ENCODE measurements around the gene PRR33. TPM values are rescaled to one million over a fixed set of nuclear protein-coding genes. Genes with fewer than 3 reads are reported as not detected.

PRR33 gene
- total RNA-seq, 6 experiments from 2014 or later: not detected

GRCh38 chr11:1862588-1863351, 28.9 kb downstream of the PRR33 start:
- DNase-seq (peak in 2 of 3 donors; percentile 21 to 37), ATAC-seq (no peak)
- TF ChIP-seq CTCF (IDR thresholded peaks at IDR 0.05) (no peak), POLR2A (IDR thresholded peaks at IDR 0.05) (no peak)
- no peak overlapping the region for H3K27ac ChIP-seq
- H3K27me3 ChIP-seq: no peaks in the 10 kb centered on the region
- no peak overlapping the region for H3K4me3 ChIP-seq
- intact Hi-C loops (cut with DNase I): no loop called here
- WGBS (ENCODE audit: insufficient coverage, low coverage, low lambda C conversion rate, missing lambda C conversion rate): 50% methylated on average over 4 of the region's 14 CpGs
- H3K9me3 ChIP-seq: no peaks in the 10 kb centered on the region
- H3K4me1 ChIP-seq: no peaks in the 10 kb centered on the region
- no peaks in the 10 kb centered on the region for H3K36me3 ChIP-seq

- 70% methylated on average over 4 of the region's 4 CpGs for whole genome bisulfite sequencing (ENCODE audit: insufficient coverage, low coverage, low lambda C conversion rate, missing lambda C conversion rate)
Observed at GRCh38 chr11:1861435-1862411, 30.0 kb downstream of the PRR33 start.

GRCh38 chr11:1860108-1860507, 31.6 kb downstream of the PRR33 start:
- DNase-seq (no peak), ATAC-seq (no peak)
- Histone ChIP-seq H3K27me3 (no peaks in the 10 kb centered on the region), H3K4me1 (no peaks in the 10 kb centered on the region), H3K36me3 (no peaks in the 10 kb centered on the region), H3K27ac (no peak overlapping the region), H3K9me3 (no peaks in the 10 kb centered on the region), H3K4me3 (no peak overlapping the region)
- TF ChIP-seq CTCF (IDR thresholded peaks at IDR 0.05): no peak
- no peak for TF ChIP-seq POLR2A (IDR thresholded peaks at IDR 0.05)
- WGBS (ENCODE audit: insufficient coverage, low coverage, low lambda C conversion rate, missing lambda C conversion rate): 100% methylated on average over 1 of the region's 1 CpG
- intact Hi-C loops (cut with DNase I): no loop called here

More at GRCh38 chr11:1861435-1862411, 30.0 kb downstream of the PRR33 start:
- intact Hi-C loops (cut with DNase I): no loop called here
- ATAC-seq: no peak
- DNase-seq: no peak
- Histone ChIP-seq H3K4me3 (no peak overlapping the region), H3K4me1 (no peaks in the 10 kb centered on the region), H3K27me3 (no peaks in the 10 kb centered on the region), H3K9me3 (no peaks in the 10 kb centered on the region), H3K27ac (no peak overlapping the region), H3K36me3 (no peaks in the 10 kb centered on the region)
- TF ChIP-seq CTCF (IDR thresholded peaks at IDR 0.05) (no peak), POLR2A (IDR thresholded peaks at IDR 0.05) (no peak)

- no peak for DNase-seq
Observed at GRCh38 chr11:1859004-1859403, 32.7 kb downstream of the PRR33 start.

More at GRCh38 chr11:1859004-1859403, 32.7 kb downstream of the PRR33 start:
- Histone ChIP-seq H3K4me1 (no peaks in the 10 kb centered on the region), H3K36me3 (no peaks in the 10 kb centered on the region), H3K27me3 (no peaks in the 10 kb centered on the region), H3K9me3 (no peaks in the 10 kb centered on the region), H3K27ac (no peak overlapping the region), H3K4me3 (no peak overlapping the region)
- TF ChIP-seq POLR2A (IDR thresholded peaks at IDR 0.05) (no peak), CTCF (IDR thresholded peaks at IDR 0.05) (no peak)
- intact Hi-C loops (cut with DNase I): no loop called here
- no CpG with 5 or more reads among the region's 4 CpGs for WGBS (ENCODE audit: insufficient coverage, low coverage, low lambda C conversion rate, missing lambda C conversion rate)
- no peak for ATAC-seq

Data from right lobe of liver (tissue), 6 donors.